ENCODE results near the gene RNF43.

GRCh38 chr17:58420827-58421226 is 3.5 kb upstream of the RNF43 start:
- TF ChIP-seq, protein P1, sequence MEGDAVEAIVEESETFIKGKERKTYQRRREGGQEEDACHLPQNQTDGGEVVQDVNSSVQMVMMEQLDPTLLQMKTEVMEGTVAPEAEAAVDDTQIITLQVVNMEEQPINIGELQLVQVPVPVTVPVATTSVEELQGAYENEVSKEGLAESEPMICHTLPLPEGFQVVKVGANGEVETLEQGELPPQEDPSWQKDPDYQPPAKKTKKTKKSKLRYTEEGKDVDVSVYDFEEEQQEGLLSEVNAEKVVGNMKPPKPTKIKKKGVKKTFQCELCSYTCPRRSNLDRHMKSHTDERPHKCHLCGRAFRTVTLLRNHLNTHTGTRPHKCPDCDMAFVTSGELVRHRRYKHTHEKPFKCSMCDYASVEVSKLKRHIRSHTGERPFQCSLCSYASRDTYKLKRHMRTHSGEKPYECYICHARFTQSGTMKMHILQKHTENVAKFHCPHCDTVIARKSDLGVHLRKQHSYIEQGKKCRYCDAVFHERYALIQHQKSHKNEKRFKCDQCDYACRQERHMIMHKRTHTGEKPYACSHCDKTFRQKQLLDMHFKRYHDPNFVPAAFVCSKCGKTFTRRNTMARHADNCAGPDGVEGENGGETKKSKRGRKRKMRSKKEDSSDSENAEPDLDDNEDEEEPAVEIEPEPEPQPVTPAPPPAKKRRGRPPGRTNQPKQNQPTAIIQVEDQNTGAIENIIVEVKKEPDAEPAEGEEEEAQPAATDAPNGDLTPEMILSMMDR (IDR thresholded peaks at IDR 0.05): no peak
- no peak for TF ChIP-seq POLR2A (IDR thresholded peaks at IDR 0.05)
